NCI-H1092 treated with DMSO at 0.1 percent for 48 hours (cell line): ENCODE measurements around the gene SLCO2B1.
"Not testable (repeated sequence)": the region's sequence is repeated elsewhere in the genome, so short reads cannot be mapped to it uniquely, and the experiment has no call there.

ENCODE experiments used
- DNase-seq: peaks from one replicate; lab custom pipeline; 2025; lab: John Stamatoyannopoulos, UW

SLCO2B1 gene

GRCh38 chr11:75150879-75151278, at the start of gene SLCO2B1:
Gene SLCO2B1 (plus strand): TSS chr11:75151107. CDS start chr11:75151382, 275 bp downstream.
- DNase-seq: peak; percentile 32

- DNase-seq: no peak
These were observed 49.3 kb upstream of the SLCO2B1 start for GRCh38 chr11:75101424-75102128.

GRCh38 chr11:75103380-75104026, 47.4 kb upstream of the SLCO2B1 start:
- DNase-seq: no peak

GRCh38 chr11:75105462-75105925, 45.4 kb upstream of the SLCO2B1 start:
- no peak for DNase-seq

- not testable (repeated sequence) for DNase-seq
These were observed 44.8 kb upstream of the SLCO2B1 start for GRCh38 chr11:75105967-75106681.

GRCh38 chr11:75107187-75107586, 43.7 kb upstream of the SLCO2B1 start:
- DNase-seq: no peak

GRCh38 chr11:75112200-75112599, 38.7 kb upstream of the SLCO2B1 start:
- DNase-seq: no peak

- no peak for DNase-seq
These were observed 37.9 kb upstream of the SLCO2B1 start for GRCh38 chr11:75113030-75113429.

- DNase-seq: no peak
These were observed 36.4 kb upstream of the SLCO2B1 start for GRCh38 chr11:75114465-75114864.

GRCh38 chr11:75118577-75118976, 32.3 kb upstream of the SLCO2B1 start:
- DNase-seq: no peak

- no peak for DNase-seq
These were observed 24.3 kb upstream of the SLCO2B1 start for GRCh38 chr11:75126564-75126963.

- no peak for DNase-seq
These were observed 18.8 kb upstream of the SLCO2B1 start for GRCh38 chr11:75132080-75132479.

GRCh38 chr11:75133976-75134375, 16.9 kb upstream of the SLCO2B1 start:
- no peak for DNase-seq

- DNase-seq: no peak
These were observed 15.8 kb upstream of the SLCO2B1 start for GRCh38 chr11:75135021-75135650.

GRCh38 chr11:75135651-75136050, 15.3 kb upstream of the SLCO2B1 start:
- DNase-seq: no peak

GRCh38 chr11:75140269-75141138, 10.4 kb upstream of the SLCO2B1 start:
- peak; percentile 53 for DNase-seq

GRCh38 chr11:75141166-75141565, 9.7 kb upstream of the SLCO2B1 start:
- DNase-seq: no peak

GRCh38 chr11:75142714-75143419, 8.0 kb upstream of the SLCO2B1 start:
- no peak for DNase-seq

GRCh38 chr11:75143420-75143731, 7.5 kb upstream of the SLCO2B1 start:
- no peak for DNase-seq

- no peak for DNase-seq
These were observed 6.2 kb upstream of the SLCO2B1 start for GRCh38 chr11:75144716-75145014.
